ENCODE results near the gene DPP7. TPM values are rescaled to one million over a fixed set of nuclear protein-coding genes. Genes with fewer than 3 reads are reported as not detected.

Gene DPP7
- total and polyA plus RNA-seq, 9 of the 15 experiments (the other 6 are each of a cell fraction or from before 2014, with no cell fraction given), result 0.99 to 365 (median 132) TPM

DNA sequence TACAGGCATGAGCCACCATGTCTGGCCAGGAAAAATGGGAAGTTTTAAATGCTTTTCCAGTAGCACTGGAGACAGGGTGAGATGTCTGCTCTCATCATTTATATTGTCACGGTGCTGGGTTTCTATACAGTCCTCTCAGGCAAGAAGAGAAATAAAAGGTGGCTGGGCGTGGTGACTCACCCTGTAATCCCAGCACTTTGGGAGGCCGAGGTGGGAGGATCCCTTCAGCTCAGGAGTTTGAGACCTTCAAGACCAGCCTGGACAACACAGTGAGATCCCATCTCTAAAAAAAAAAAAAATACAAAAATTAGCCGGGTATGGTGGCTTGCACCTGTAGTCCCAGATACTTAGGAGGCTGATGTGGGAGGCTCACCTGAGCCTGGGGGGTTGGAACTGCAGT, 19.7 kb upstream of the DPP7 start:
- Histone ChIP-seq H3K4me3 (no peak overlapping the region), H3K9me3 (replicated peaks; ENCODE audit: control insufficient read depth, insufficient read depth, low read depth, low read length) (no peaks in the 10 kb centered on the region), H3K27me3 (ENCODE audit: control insufficient read depth in 2 of 2, insufficient read depth in 2 of 2, low read length in 2 of 2) (peaks cover 15 to 36% of the 10 kb centered on the region in 2 experiments; a peak in 4 of 5 replicates), H3K4me1 (replicated peaks in 1 of 2; ENCODE audit: control insufficient read depth in 2 of 2, insufficient read depth in 2 of 2, low read length in 2 of 2) (peaks cover 0 to 52% of the 10 kb centered on the region in 2 experiments; a peak in 2 of 5 replicates), H3K79me2 (ENCODE audit: control insufficient read depth, insufficient read depth, low read length) (peaks cover 4% of the 10 kb centered on the region), H3K9me1 (ENCODE audit: control insufficient read depth, insufficient read depth, low read length) (no peaks in the 10 kb centered on the region), H3K36me3 (ENCODE audit: control insufficient read depth, insufficient read depth, low read length) (no peaks in the 10 kb centered on the region), H3K4me2 (ENCODE audit: insufficient read depth, low read length) (no peak overlapping the region), H3K9ac (ENCODE audit: insufficient read depth in 1 of 2, low read depth in 2 of 2, low read length in 2 of 2) (no peak overlapping the region), H3K27ac (ENCODE audit: extremely low read depth, low read depth, low read length) (no peak overlapping the region), H4K20me1 (replicated peaks; ENCODE audit: control insufficient read depth, insufficient read depth, low read length) (peaks cover 12% of the 10 kb centered on the region; the same call in 1 of the 2 replicates), H2AFZ (ENCODE audit: low read depth, low read length) (no peak overlapping the region)
- no TSS peak for BruUV-seq (replicated peaks)
- ChIA-PET POLR2A (no interaction called here), CTCF (ENCODE audit: low intra/inter-chr PET ratio) (no interaction called here)
- ATAC-seq, result no peak
- no peak for DNase-seq (ENCODE audit: extremely low read depth in 1 of 4, low spot score in 3 of 4)
- in situ Hi-C loops (cut with MboI), result no loop called here
- no peak for FAIRE-seq
- TF ChIP-seq DACH1 (IDR thresholded peaks at IDR 0.05; ENCODE audit: partially characterized antibody) (no peak), BCOR (IDR thresholded peaks at IDR 0.05) (0 out of 2 replicates have a peak, but pooled peaks have one; percentile 17), ZNF121 (CRISPR knock-in tag; conservative IDR thresholded peaks at IDR 0.05) (peak; percentile 86)
- TF ChIP-seq, protein P1, sequence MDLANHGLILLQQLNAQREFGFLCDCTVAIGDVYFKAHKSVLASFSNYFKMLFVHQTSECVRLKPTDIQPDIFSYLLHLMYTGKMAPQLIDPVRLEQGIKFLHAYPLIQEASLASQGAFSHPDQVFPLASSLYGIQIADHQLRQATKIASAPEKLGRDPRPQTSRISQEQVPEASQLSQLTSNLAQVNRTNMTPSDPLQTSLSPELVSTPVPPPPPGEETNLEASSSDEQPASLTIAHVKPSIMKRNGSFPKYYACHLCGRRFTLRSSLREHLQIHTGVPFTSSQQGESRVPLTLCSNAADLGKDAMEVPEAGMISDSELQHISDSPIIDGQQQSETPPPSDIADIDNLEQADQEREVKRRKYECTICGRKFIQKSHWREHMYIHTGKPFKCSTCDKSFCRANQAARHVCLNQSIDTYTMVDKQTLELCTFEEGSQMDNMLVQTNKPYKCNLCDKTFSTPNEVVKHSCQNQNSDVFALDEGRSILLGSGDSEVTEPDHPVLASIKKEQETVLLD (IDR thresholded peaks at IDR 0.05), result no peak
- 0% methylated on average over 4 of the region's 4 CpGs for WGBS (ENCODE audit: insufficient coverage, low coverage, missing lambda C conversion rate)
- intact Hi-C loops (cut with micrococcal nuclease), result no loop called here

Measured in K562 (cell line).